Ishikawa (cell line): ENCODE results near the gene MAP3K5.

ENCODE experiments used
- CEBPB ChIP-seq: IDR thresholded peaks from 2 replicates; pipeline ENCODE4 v1.6.1; 2012
- TF ChIP-seq, protein P1 (sequence below): IDR thresholded peaks from 2 replicates; pipeline ENCODE4 v1.6.1; 2012
- TF ChIP-seq, protein P2 (sequence below): IDR thresholded peaks from 2 replicates; pipeline ENCODE4 v1.6.1; 2012

DNA sequence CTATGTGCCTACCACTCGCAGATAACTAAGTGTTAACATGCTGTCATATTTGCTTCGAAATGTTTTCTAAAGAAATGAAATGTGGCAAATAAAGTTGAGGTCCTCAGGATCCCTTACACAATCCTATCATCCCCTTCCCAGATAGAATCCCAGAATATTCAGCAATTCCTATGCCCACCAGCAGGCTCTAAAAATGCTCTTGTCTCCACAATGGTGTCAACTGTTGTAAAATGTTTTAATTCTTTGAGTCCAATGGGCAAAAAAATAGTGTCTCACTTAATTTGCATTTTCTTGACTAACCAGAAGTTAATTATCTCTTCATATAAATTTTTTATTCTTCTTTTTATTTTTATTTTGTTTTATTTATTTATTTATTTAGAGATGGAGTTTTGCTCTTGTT, 138.2 kb downstream of the MAP3K5 start:
- TF ChIP-seq, protein P1, sequence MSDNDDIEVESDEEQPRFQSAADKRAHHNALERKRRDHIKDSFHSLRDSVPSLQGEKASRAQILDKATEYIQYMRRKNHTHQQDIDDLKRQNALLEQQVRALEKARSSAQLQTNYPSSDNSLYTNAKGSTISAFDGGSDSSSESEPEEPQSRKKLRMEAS, result no peak
- TF ChIP-seq, protein P2, sequence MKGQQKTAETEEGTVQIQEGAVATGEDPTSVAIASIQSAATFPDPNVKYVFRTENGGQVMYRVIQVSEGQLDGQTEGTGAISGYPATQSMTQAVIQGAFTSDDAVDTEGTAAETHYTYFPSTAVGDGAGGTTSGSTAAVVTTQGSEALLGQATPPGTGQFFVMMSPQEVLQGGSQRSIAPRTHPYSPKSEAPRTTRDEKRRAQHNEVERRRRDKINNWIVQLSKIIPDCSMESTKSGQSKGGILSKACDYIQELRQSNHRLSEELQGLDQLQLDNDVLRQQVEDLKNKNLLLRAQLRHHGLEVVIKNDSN, result no peak
- no peak for TF ChIP-seq CEBPB
